OCI-LY1 (cell line): ENCODE results near the gene TOMM20.

Experiments
- EZH2 ChIP-seq: fragments of 200-600 bp; sonication (generic), shearing (Covaris generic); IDR thresholded peaks from 2 replicates; pipeline ENCODE4 v1.8.0; 2017; ENCODE audit warnings: borderline replicate concordance, mixed run types, mild to moderate bottlenecking, antibody characterized with exemption, low read length, moderate library complexity, mixed read lengths
- TF ChIP-seq, protein P1 (sequence below): fragments of 200-600 bp; sonication (generic), shearing (Covaris generic); IDR thresholded peaks from 2 replicates; pipeline ENCODE4 v1.5.1; 2017; ENCODE audit warnings: mild to moderate bottlenecking, antibody characterized with exemption, low read length, moderate library complexity, mixed read lengths

DNA sequence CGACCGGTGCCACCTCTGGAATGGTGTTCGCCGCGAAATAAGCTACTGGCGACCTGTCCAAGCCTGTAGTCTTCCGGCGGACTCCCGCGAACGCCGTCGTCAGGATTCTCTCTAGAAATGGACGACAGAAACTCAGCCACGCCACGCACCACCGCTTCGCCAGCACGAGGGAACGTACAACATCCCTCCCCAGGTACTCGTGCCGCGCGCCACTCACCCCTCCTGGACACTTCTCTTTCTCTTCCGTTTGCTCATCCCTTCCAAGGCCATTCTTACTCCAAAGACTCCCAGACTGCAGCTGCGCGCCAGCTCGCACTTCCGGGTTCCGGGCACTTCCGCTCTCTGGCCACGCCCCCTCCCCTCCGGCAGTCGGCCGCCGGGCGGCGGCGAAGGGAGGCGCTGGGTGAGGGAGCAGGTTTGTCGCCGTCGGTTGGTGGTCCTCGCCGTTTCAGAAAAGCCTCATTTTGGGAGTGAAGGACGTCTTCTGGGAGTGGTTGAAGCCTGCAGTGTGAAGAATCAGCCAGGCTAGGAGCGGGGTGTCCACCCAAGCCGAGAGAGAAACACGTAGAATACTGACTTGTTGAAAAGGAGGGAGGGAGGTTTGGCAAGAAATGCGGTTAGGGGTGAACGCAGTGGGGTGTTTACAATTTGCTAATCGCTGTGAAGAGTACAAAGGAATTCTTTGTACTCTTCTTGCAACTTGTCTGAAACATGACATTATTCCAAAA is 32.5 kb upstream of the TOMM20 start, which contains the start of gene RBM34:
- TF ChIP-seq, protein P1, sequence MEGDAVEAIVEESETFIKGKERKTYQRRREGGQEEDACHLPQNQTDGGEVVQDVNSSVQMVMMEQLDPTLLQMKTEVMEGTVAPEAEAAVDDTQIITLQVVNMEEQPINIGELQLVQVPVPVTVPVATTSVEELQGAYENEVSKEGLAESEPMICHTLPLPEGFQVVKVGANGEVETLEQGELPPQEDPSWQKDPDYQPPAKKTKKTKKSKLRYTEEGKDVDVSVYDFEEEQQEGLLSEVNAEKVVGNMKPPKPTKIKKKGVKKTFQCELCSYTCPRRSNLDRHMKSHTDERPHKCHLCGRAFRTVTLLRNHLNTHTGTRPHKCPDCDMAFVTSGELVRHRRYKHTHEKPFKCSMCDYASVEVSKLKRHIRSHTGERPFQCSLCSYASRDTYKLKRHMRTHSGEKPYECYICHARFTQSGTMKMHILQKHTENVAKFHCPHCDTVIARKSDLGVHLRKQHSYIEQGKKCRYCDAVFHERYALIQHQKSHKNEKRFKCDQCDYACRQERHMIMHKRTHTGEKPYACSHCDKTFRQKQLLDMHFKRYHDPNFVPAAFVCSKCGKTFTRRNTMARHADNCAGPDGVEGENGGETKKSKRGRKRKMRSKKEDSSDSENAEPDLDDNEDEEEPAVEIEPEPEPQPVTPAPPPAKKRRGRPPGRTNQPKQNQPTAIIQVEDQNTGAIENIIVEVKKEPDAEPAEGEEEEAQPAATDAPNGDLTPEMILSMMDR = no peak
- no peak for TF ChIP-seq EZH2
